NCI-H2171 treated with DMSO at 0.1 percent for 48 hours (cell line): ENCODE measurements around the gene RAB6C.
"Not testable (repeated sequence)": the region's sequence is repeated elsewhere in the genome, so short reads cannot be mapped to it uniquely, and the experiment has no call there.

Experiments
- DNase-seq: peaks from one replicate; lab custom pipeline; 2025; lab: John Stamatoyannopoulos, UW

The RAB6C gene

DNA sequence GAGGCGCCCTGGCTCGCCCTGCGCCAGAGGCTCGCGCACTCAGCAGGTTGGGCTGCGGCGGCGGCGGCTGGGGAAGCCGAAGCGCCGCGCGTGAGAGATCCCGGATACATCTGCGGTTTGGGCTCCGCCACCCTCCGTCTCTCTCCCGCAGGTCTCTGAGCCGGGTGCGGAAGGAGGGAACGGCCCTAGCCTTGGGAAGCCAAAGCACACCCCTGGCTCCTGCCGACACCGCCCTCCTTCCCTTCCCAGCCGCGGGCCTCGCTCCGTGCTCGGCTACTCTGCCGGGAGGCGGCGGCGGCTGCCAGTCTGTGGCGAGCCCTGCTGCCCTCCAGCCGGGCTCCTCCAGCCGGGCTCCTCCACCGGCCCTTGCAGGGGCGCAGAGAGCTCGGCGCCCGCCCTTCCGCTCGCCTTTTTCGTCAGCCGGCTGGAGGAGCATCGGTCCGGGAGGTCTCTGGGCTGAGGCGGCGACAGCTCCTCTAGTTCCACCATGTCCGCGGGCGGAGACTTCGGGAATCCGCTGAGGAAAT, at the start of gene RAB6C:
RAB6C (plus strand) TSS at position 38 of the 527 bp plus-strand sequence; CDS start at position 488, 450 bp downstream.
- not testable (repeated sequence) for DNase-seq

DNA sequence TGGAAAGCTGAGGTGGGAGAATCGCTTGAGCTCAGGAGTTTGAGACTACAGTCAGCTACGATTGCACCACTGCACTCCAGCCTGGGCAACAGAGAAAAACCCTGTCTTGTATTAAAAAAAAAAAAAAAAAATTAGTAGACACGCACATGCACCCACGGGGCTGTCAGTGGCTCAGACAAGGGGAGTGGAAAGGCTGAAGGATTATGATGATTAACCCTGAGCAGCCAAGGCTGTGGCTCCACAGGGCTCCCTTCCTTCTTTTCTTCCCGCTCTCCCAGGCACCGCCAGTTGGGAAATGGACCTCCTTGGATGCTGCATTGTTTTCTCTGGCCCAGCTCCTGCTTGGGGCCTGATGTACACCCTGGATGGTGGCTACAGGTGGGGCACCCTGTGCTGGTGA, 49.0 kb upstream of the RAB6C start:
- no peak for DNase-seq

DNA sequence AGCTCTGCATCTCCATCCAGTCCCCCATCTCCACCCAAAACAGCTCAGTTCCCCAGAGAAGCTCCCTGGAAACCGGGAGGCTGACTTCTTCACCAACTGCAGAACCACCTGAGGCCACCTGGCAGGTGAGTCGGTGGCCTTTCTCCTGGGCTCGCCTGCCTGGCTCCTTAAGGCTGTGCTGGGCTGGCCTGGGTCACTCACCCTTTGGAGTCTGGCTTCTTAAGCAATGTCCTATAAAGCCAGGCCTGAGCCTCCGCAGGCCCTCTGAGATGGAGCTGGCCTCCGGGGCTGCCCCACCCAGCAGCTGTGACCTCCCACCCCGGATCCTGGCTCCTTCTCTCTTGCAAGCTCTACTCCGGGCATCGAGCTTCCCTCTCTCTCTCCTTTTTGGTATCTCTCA, 46.1 kb upstream of the RAB6C start:
- not testable (repeated sequence) for DNase-seq

DNA sequence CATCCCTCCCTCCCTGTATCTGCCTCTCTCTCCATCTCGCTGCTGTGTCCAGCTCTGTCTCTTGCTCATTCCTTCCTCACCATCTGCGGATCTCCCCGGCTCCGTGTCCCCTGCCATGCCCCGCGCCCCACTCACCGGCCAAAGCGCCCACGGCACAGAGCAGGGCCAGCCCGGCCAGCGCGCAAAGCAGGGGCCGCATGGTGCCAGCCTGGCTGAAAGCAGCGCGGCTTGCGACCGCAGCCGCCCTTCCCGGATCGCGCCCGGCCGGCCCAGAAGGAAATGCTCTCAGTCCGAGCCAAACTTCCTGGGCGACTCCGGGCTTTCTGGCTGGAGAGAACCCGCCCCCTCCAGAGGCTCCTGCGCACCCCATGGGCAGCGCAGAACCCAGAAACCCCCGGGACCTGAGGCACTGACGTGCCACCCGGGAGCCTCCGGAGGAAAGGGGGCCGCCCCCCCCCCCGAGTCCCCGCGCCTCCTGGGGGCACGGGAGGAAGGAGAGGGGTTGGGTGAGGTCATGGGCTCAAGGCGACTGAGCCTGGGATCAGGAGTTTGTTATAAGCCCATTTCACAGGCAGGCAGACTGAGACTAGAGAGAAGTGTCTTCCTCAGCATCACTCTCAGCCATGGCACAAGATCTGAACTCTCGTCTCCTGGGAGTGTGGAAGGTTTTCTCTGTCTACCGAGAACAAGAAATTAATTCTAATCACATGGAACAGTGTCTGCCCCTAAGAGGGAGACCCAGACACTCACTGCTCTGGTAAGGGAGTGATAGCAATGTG, 45.2 kb upstream of the RAB6C start:
- DNase-seq = no peak

DNA sequence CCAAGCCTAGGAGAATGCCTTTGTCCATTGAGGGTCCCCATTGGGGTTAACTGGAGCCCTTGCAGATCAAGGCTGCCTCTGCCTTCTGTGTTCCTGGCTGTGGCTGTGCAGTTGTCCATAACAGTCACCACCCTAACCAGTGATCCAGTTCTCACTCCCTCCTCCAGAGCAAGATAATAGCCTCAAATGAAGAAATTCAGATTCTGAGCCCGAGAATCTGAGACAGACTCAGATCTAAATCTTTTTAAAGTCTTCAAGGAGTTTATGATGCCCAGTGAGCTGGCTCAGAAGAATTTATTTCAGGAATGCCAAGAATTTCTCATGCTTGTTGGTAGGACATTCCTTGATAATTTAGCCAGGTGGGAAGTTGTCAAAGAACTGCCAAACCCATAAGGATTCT, 44.3 kb upstream of the RAB6C start:
- DNase-seq = no peak

DNA sequence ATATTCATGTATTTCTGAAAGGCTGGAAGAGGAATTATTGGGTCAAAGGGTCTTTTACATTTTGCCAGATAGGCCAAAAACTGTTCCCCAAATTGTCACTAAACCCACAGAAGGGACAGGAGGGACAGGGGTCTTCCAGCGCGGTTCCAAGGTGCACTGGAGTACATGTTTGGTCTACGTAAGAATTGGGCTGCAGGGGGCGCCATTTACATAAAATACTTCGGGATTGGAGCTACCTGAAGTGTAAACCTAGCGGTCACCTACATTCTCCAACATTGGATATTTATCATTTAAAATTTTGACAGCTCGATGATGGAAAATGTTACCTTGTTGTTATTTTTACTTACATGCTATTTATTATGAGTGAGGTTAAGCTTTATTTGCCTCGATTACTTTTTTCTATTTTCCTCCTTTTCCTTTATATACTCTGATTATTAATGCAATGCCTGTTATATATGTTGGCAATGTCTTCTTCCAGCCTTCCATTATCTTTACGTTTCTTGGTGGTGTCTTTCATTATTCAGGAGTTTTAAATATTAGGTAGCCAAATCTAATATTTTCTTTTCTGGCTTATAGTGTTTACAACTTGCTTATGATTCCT, 43.0 kb upstream of the RAB6C start:
- DNase-seq = no peak

DNA sequence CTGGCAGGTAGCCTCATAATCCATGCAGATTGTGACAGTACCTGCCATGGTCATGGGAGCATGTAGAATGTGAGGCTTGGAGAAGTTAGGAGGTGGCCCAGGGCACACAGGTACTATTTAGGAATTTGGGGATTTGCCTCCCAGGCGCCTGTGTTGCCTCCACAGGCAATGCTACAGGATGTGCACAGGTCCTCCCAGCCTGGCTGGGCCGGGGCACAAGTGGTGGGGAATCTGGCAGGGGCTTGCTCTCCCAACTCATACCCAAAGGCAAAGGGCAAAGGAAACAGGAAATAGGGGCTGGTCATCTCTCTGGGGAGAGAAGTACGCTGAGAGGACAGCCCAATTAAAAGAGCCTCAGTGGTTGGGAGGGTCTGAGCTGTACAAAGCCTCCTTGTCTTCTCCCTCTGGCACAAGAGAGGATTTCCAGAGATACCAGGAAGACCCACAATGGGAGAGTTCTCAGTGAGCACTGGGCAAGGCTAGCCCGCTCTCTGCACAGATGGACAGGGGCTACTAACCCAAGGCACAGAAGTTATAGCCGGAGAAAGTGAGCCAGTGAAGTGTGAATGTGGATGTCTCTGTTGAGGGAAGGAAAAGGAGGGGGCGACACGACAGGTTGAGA, 40.5 kb upstream of the RAB6C start:
- DNase-seq = not testable (repeated sequence)

DNA sequence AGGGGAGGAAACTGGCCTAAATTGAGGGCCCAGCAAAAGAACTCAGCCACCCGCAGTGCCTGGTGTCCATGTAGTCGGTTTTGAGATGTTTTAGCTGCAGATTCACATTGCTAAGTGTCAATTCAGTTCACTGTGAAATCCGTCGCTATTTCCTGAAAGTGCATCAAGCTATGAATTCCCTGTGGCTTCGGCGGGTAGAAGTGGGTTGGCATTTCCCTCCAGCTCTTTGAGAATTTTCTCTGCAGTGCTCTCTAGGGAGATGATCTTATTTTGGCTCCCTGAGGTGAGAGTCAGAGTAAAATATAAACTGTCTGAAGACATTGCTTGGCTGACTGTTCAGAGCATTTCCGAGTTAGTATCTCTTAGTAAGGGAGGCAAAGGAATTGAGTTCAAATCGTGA, 36.0 kb upstream of the RAB6C start:
- DNase-seq = not testable (repeated sequence)

DNA sequence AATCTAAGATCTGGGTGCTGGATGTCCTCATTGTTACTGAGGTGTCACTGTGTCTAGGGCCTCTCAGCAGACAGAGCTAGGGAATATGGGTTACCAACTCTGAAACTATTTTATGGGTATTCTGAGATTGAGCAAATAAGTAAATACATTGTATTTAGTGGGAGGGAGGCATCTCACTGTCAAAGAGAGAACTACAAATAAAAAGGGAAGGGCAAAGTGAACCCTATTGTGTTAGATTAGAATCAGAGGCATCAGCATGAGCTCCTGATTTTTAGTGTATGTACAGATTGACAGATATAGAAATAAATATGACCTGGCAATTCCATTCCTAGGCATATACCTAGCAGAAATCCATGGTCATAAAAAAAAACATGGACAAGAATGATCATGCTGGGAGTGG, 33.9 kb upstream of the RAB6C start:
- DNase-seq = no peak

DNA sequence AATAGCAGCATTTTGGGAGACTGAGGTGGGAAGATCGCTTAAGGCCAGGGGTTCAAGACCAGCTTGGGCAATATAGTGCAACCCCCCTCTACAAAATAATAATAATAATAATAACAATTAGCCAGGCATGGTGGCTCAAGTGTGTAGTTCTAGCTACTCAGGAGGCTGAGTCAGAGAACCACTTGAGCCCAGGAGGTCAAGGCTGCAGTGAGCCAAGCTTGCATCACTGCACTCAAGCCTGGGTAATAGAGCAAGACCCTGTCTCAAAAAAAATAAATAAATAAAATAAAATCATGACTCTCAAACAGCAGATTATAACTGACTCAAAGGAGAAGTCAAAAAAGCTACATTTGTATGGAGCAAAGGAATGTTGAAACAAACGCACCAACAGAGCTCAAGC, 31.8 kb upstream of the RAB6C start:
- not testable (repeated sequence) for DNase-seq

DNA sequence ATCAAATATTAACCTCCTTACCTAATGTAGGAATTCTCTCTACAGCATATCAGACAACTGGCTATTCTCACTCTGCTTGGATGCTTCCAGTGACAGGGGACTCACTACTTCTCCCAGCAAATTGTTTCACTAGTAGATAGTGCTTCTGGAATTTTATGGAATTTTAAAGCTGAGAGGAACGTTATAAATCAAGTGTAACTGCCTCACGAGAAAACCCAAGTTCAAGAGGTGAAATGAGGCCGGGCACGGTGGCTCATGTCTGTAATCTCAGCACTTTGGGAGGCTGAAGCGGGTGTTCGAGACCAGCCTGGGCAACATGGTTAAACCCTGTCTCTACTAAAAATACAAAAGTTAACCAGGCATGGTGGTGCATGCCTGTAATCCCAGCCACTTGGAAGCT, 23.3 kb upstream of the RAB6C start:
- not testable (repeated sequence) for DNase-seq

DNA sequence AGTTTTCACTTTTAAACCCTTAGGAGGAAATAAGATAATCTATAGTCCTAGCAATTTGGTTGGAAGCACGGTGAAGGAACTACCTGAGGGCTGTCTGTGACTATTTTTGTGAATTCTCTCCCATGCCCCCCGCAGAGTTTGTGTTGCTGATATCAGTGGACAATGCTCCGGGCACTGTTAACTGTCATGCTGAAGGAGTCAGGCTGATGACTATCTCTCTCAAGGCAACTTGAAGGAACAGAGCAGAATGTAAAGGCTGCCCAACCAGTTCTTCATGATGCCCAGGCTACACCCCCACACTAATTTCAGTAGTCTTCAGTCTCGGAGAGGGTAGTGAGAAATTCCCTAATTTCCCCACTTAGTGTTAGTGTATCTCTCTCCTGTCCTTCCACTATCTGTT, 21.6 kb upstream of the RAB6C start:
- DNase-seq = no peak

DNA sequence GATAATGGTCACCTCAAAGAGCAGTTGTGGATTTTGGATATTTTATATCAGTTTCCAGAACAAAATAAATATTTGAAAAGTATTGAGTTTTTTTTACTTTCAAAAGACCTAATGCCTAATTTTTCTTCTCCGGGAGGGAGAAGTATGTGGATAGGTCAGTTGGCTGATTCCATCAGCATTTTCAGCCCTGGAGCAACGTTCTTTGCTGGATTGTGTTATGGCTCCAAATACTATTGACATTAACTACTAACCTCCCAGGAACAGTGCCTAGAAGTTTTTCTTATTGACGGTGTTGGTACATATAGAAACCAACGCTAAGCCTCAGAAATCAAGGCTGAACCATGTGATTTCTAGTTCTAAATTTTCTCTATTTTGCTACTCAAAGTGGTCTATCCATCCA, 20.7 kb upstream of the RAB6C start:
- not testable (repeated sequence) for DNase-seq

DNA sequence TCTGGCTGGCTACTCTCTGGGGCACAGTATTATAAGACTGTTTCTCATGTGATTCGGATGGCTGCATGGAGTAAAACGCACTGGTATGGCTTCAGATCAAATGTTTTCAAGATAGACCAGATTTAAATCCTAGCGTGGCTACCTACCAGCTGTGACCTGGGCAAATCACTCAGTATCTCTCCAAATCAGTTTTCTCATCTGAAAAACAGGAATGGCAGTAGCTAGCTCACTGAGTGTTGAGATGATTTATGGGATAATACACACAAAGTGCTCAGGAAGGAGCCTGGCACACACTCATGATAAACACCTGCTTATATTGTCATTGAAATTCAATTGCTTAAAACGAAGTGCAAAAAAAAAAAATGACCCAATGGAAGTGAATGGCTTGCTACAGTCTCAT, 10.9 kb upstream of the RAB6C start:
- not testable (repeated sequence) for DNase-seq

DNA sequence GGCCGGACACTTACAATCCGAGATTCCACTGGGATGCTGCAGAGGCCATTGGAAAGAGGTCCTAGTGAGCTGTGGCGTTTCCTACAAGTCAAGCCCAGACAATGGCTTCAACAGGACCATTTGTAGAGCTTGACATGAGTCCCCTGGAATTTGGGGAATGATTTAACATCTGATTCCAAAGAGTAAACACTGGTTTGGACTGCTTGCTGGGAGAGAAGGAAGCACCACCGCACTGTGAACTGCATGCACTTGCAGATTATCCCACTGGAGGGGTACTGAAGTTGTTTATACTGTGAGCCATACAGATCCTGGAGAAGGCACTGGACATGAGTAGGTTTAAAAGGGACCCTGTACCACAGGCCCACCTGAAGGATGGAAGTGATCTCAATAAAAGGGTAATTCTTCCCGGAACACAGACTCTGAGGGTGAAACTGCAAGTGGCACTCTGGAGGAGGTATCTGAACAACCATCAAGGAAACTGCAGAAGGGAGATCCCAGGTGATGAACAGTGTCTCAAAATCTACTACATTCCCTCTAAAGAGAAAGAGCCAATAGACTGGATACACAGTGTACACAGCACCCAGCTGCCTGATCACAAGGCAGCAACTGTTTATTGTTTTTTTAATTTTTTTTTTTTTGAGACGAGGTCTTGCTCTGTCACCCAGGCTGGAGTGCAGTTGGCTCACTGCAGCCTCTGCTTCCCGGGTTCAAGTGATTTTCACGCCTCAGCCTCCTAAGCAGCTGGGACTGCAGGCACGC, 4.3 kb upstream of the RAB6C start:
- DNase-seq = no peak

DNA sequence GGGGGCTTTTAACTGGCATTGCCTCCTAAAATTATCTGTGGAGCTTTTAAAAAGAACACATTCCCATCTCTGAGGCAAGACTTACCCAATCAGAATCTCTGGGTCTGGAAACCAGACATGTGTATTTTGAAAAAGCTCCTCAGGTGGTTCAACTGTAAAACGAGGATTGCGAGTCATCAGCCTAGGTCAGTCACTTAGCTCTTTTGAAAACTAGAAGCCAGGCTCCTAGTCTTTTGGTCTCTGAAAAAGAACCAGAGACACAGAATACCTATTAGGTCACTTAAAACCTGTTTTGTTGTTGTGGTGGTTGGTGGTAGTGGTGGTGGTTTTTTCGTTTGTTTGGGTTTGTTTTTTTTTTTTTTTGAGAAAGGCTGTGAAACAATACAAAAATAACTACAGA, 2.5 kb upstream of the RAB6C start:
- DNase-seq = not testable (repeated sequence)

DNA sequence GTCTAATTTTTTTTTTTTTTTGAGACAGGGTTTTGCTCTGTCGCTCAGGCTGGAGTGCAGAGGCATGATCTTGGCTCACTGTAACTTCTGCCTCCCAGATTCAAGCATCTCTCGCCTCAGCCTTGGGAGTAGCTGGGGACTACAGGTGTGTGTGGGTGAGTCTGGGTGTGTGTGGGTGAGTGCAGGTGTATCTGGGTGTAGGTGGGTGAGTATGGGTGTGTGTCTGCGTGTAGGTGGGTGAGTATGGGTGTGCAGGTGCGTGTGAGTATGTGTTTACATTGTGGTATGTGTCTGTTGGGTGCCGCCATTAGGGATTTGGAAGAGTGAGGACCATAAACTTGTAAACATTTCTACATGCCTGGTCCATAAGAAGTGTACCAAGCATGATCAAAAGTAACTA, 1.5 kb upstream of the RAB6C start:
- no peak for DNase-seq

DNA sequence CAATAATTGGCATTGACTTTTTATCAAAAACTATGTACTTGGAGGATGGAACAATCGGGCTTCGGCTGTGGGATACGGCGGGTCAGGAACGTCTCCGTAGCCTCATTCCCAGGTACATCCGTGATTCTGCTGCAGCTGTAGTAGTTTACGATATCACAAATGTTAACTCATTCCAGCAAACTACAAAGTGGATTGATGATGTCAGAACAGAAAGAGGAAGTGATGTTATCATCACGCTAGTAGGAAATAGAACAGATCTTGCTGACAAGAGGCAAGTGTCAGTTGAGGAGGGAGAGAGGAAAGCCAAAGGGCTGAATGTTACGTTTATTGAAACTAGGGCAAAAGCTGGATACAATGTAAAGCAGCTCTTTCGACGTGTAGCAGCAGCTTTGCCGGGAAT, 780 bp downstream of the RAB6C start:
- DNase-seq = not testable (repeated sequence)

DNA sequence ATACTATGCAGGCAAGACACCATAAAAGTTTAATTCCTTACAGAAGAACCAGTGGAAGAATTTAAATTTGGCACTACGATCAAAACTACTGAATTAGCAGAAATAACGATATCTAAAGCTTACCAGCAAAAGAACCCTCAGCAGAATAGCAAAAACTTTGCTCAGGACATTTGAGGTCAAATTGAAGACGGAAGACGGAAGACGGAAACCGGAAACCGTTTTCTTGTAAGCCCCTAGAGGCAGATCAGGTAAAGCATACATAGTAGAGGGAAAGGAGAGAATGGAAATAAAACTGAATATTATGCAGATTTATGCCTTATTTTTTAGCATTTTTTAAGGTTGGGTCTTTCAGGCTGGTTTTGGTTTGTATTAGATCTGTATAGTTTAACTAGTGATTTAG, 2.2 kb downstream of the RAB6C start:
- not testable (repeated sequence) for DNase-seq

DNA sequence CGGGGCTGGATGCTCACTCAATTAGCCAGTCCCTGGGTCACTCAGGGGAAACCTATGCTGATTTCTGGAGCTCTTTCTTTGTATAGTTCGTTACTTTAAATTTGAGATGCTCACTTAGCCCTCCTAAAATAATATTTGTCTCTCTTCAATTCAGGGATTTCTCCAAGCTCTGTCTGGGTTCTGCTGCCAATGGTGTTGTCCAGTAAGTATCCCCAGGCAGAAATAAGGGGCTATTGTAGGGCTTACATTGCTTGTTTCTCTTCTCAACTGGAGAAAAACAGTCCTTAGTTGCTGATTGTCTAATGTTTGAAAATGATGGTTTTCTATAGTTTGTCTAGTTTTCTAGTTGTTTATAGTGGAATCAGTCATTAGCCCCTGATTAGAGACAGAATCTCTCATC, 5.0 kb downstream of the RAB6C start:
- no peak for DNase-seq

DNA sequence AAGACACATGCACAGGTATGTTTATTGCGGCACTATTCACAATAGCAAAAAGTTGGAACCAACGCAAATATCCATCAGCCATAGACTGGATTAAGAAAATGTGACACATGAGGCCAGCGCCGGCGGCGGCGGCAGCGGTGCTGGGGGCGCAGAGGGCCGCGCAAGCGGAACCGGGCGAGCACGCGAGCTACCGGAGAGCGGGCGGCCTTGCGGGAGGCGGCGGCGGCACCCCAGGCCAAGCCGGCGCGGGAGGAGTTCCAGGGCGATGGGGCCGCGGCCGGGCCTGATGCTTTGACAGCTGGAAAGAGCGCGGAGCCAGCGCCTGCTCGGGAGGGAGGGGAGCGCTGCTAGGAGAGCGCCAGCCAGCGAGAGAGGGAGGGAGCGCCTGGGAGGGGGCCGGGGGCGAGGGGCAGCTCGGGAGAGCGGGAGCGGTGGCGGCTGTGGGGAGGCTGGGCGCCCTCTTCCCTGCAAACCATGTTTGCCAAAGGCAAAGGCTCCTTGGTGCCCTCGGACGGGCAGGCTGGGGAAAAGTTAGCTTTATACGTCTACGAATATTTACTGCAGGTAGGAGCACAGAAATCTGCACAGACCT, 13.0 kb downstream of the RAB6C start:
- DNase-seq = not testable (repeated sequence)

DNA sequence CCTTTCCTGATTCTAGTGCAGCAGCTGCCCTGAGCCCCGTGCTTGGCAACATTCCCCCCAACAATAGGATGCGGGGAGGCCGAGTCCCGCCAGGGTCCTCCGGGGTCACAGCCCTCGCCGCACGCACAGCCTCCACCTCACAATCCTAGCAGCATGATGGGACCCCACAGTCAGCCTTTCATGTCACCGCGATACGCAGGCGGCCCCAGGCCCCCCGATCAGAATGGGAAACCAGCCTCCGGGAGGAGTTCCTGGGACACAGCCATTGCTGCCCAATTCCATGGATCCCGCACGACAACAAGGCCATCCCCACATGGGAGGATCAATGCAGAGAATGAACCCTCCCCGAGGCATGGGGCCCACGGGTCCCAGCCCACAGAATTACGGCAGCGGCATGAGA, 13.7 kb downstream of the RAB6C start:
- not testable (repeated sequence) for DNase-seq
